Motor neuron (in vitro differentiated cells): ENCODE results near the gene SPCS1. TPM values are rescaled to one million over a fixed set of nuclear protein-coding genes. Genes with fewer than 3 reads are reported as not detected.

Source experiments
- total RNA-seq, 8 experiments: library from RNA; unstranded; fragments of 300-600 nt; gene quantifications; 2 replicates each; pipeline versions ENCODE4 v1.2.3 to v1.2.4, GENCODE V29; 2022

SPCS1 gene
- total RNA-seq, 8 experiments from 2014 or later: 102 to 216 (median 130) TPM

Other genes starting within 250 kb of the SPCS1 start
- gene STAB1, start 210.8 kb upstream of the SPCS1 start, total RNA-seq: 1 to 10 TPM in 2 of 8 experiments, under 1 TPM in 6; 0.11 to 2.0 (median 0.41) TPM
- gene NT5DC2, start 172.2 kb upstream of the SPCS1 start, total RNA-seq: 100 to 1,000 TPM in 3 of 8 experiments, 10 to 100 TPM in 5; 13.3 to 156 (median 91.7) TPM
- gene UQCC5, start 169.5 kb upstream of the SPCS1 start, total RNA-seq: 100 to 1,000 TPM in 1 of 8 experiments, 10 to 100 TPM in 7; 38.6 to 102 (median 65.6) TPM
- 100 to 1,000 TPM in 1 of 8 experiments, 10 to 100 TPM in 7; 27.2 to 100 (median 66.9) TPM for gene PBRM1, start 20.2 kb upstream of the SPCS1 start, total RNA-seq
- 100 to 1,000 TPM in 6 of 8 experiments, 10 to 100 TPM in 2; 75.6 to 219 (median 110) TPM for gene GNL3, start 20.1 kb upstream of the SPCS1 start, total RNA-seq
- gene GLT8D1, start 315 bp upstream of the SPCS1 start, total RNA-seq: 100 to 1,000 TPM in 1 of 8 experiments, 10 to 100 TPM in 7; 46.9 to 120 (median 66.2) TPM
- gene NEK4, start 64.8 kb downstream of the SPCS1 start, total RNA-seq: 10 to 100 TPM in 7 of 8 experiments, 1 to 10 TPM in 1; 8.0 to 32.5 (median 20.7) TPM
- gene ITIH1, start 71.5 kb downstream of the SPCS1 start, total RNA-seq: 1 to 10 TPM in 1 of 8 experiments, under 1 TPM in 4, not detected in 3; 0.38 to 1.0 (median 0.66) TPM
- gene ITIH3, start 88.7 kb downstream of the SPCS1 start, total RNA-seq: 1 to 10 TPM in 3 of 8 experiments, under 1 TPM in 5; 0.22 to 3.3 (median 0.55) TPM
- gene ITIH4, start 124.6 kb downstream of the SPCS1 start, total RNA-seq: 1 to 10 TPM; 1.4 to 7.0 (median 2.6) TPM
- gene MUSTN1, start 128.9 kb downstream of the SPCS1 start, total RNA-seq: 1 to 10 TPM in 6 of 8 experiments, under 1 TPM in 1, not detected in 1; 0.38 to 9.3 (median 2.7) TPM
- 10 to 100 TPM in 5 of 8 experiments, 1 to 10 TPM in 3; 7.2 to 27.0 (median 13.3) TPM for gene STIMATE, start 191.4 kb downstream of the SPCS1 start, total RNA-seq